NCI-H345 treated with DMSO at 0.1 percent for 48 hours (cell line): ENCODE measurements around the gene ANKFY1.
"Not testable (repeated sequence)": the region's sequence is repeated elsewhere in the genome, so short reads cannot be mapped to it uniquely, and the experiment has no call there.

Experiments
- DNase-seq: peaks from one replicate; lab custom pipeline; 2025; ENCODE audit not compliant: unreplicated experiment; lab: John Stamatoyannopoulos, UW

ANKFY1 gene

DNA sequence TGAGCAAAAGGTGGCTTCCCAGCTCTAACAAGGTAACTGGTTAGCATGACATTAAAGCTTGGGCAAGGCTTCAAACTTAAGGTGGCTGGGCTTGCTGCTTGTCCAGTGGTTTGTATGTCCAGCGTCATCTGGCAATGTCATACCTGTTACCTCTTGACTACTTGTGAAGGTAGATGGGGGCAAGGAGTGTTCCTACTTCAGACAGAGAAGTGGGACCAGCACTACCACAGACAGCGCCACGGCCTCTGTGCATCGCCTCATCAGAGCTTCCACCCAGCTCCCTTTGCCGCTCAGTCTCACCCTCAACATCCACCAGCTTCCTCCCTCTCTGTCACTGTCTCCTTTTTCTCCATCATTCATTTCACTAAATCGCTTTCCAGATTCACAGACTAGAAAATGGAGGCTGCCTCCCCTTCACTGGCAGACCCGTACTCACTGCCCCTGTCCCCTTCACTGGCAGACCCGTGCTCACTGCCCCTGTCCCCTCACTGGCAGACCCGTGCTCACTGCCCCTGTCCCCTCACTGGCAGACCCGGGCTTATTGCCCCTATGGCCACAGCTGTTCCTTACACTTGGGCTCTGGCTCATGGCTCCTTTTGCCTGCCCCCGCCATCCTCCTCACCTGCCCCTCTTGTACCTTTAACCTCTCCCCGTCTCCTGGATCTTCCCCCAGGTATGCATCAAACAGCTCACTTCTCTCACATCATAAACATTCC is 106.0 kb downstream of the ANKFY1 start:
- no peak for DNase-seq

- no peak for DNase-seq
Measured at GRCh38 chr17:4156750-4157381, 106.9 kb downstream of the ANKFY1 start.

DNA sequence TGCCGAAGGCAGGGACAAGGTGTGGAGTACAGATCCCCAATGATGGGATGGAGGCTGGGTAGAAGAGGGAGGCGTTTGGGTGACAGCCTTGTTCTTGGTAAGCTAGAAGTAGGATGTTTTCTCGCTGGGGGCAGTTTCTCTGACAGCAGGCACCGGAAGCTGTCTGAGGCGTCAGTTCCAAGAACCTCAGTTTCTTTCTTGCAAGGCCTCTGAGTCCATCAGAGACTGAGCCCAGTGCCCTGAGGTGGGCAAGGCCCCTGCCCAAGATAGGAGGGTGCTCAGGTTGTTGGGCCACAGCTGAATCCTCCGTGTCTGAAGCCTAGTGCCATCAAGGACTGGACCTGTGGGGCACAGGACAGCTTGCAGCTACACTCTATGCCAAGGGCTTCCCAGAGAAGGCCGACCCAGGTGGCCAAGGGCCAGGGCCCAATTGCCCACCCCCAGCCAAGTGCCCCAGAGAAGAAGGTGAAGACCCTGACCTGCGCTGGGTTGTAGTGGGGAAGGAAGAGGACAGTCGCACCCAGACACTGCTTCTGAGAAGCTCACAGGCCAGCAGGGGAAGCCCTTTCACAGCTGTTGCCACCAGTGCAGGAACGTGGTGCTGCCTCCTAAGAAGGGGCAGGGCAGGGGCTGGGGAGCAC is 107.7 kb downstream of the ANKFY1 start:
- no peak for DNase-seq

GRCh38 chr17:4154201-4154600 is 109.6 kb downstream of the ANKFY1 start:
- no peak for DNase-seq

DNA sequence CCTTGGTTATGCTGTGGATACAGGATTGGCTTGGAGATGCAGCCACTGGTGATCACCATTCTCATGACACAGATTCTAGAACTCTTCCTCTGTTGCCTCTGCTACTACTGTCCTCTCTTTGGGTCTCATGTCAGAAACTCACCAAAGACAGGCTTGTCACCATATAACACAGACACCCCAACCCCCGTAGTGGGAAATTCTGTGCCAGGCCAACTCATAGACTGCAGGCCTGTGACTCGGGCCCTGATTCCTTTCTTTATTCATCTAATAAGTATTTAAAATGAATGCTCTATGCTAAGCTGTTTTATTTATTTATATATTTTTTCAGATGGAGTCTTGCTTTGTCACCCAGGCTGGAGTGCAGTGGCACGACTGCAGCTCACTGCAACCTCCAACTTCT is 111.3 kb downstream of the ANKFY1 start:
- no peak for DNase-seq

DNA sequence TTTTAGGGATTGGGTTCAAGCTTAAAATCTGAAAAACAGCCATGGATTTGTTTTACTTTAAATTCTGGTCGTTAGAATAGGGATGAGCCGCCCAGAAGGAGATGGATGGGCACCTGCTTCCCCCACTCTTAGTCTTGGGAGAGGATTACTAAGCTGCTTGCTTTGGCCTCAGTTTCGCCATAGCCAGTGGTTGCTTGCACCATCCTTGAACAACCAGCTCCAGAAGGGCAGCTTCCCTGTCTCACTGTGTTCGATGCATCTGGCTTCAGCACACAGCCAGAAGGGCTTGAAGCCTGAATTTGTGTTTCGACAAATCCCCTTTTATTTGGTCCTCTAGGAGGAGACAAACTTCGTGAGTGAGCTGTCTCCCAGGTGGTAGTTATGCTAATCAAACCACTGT is 113.7 kb downstream of the ANKFY1 start:
- DNase-seq, result no peak

- DNase-seq, result no peak
Measured at GRCh38 chr17:4148611-4149308, 115.0 kb downstream of the ANKFY1 start.

DNA sequence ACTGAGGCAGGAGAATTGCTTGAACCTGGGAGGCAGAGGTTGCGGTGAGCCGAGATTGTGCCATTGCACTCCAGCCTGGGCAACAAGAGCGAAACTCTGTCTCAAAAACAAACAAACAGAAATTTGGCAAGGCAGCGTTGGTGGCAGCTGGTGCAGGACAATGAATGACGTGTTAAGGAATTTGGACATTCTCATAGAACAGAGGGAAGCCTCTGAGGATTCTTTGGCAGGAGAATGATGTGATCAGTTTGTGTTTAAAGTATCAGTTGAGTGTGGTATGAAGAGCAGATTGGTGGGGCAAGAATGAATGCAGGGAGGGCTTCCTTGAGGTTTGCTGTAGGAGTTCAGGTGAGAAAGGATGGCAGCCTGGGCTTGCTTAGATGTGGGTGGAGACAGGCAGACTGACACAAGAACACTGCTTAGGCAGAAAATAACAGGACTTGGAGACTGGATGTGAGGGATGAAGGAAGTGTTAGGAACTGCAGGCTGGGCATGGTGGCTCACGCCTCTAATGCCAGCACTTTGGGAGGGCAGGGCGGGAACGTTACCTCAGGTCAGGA is 115.9 kb downstream of the ANKFY1 start:
- DNase-seq, result no peak

DNA sequence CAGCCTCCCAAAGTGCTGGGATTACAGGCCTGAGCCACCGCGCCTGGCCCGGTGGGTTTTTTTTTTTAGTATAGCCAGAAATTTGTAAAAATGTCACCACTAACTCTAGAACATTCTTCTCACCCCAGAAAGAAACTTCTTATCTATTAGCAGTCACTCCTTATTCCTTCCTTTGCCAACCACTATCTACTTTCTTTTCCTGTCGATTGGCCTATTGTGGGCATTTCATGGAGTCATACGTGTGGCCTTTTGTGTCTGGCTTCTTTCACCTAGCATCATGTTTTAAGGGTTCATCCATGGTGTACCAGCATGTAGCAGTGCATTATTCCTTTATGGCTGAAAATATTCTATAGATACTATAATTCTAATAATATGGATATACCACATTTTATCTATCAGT is 117.1 kb downstream of the ANKFY1 start:
- DNase-seq, result no peak

- no peak for DNase-seq
Measured at GRCh38 chr17:4144422-4144747, 119.4 kb downstream of the ANKFY1 start.

- DNase-seq, result peak; percentile 52
Measured at GRCh38 chr17:4143563-4144421, 120.0 kb downstream of the ANKFY1 start.

GRCh38 chr17:4142107-4142900 is 121.5 kb downstream of the ANKFY1 start:
- no peak for DNase-seq

DNA sequence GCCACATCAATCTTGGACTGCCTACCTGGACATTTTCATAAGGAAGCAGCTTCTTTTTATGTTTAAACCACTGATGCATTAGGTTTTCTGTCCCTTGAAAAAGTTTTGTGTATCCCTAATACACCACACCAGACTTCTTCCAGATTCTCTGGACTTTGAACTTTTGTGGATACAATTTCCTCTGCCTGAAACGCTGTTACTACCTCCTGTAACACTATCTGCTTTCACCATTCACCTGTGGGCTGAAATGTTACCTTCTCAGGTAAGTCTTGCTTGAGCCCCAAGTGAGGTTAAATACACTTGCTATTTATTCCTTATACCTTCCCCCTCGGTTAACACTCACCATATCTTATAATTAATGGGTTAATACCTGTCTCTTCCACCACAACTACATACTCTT is 123.7 kb downstream of the ANKFY1 start:
- no peak for DNase-seq

DNA sequence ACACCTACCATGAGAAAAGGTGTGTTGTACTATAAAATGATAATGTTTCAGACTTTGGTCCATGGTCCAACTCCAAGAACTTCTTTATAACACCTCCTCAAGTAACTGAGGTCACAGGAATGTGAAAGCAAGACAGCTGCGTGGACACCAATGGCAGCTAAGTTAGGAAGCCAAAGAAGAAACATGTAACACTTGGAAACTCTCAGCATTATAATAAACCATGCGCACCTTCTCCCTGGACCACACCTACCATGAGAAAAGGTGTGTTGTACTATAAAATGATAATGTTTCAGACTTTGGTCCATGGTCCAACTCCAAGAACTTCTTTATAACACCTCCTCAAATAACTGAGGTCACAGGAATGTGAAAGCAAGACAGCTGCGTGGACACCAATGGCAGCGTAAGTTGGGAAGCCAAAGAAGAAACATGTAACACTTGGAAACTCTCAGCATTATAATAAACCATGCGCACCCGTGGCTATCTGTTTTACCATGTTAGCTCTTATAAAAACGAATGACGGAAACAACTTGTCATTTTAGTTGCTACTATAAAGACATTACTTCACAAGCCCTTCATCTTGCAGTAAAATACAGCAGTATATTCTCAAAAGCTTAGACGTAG is 124.8 kb downstream of the ANKFY1 start:
- not testable (repeated sequence) for DNase-seq

- DNase-seq, result no peak
Measured at GRCh38 chr17:4136373-4136772, 127.4 kb downstream of the ANKFY1 start.

DNA sequence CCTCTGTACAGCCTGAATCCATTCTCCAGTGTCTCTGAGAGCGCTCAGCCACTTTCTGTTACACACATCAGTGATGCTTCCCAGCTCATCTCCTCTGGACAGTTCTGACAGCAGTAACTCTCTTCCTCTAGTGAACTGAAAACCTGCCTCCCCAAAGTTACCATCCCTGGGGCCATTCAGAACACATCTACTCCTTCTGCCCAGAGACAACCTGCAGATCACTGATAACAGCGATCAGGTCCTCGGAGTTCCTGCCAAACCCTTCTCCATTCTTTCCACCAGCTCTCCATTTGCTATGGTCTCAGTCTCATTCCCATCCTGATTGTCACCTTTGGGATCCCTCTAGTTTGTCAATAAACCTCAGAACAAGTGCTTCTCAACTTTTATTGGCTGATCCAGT is 128.3 kb downstream of the ANKFY1 start:
- DNase-seq, result no peak

DNA sequence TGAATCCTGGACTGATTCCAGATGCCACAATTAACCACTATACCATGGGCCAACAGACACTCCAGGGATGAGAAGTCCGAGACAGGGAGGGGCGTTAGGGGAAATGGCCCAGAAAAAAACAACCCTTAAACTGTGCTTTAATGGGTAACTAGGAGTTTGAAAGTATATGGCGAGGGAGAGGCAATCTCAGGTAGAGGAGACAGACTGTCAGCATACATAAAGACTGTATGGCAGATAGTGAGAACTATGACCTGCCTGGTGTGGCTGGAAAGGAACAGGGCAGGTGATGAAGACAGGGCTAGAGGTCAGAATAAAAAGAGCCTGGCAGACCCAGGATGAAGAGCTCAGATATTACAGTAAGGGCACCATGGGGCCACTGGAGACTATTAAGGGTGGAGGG is 129.1 kb downstream of the ANKFY1 start:
- no peak for DNase-seq

GRCh38 chr17:4130715-4131114 is 133.1 kb downstream of the ANKFY1 start:
- DNase-seq, result no peak

- DNase-seq, result no peak
Measured at GRCh38 chr17:4127555-4127954, 136.2 kb downstream of the ANKFY1 start.
